ENCODE measurements around the gene DEPDC1. TPM values are rescaled to one million over a fixed set of nuclear protein-coding genes. Genes with fewer than 3 reads are reported as not detected.
"Not testable (repeated sequence)": the region's sequence is repeated elsewhere in the genome, so short reads cannot be mapped to it uniquely, and the experiment has no call there.

The DEPDC1 gene
- total RNA-seq, 1 experiment from 2014 or later = 20.3 TPM

DNA sequence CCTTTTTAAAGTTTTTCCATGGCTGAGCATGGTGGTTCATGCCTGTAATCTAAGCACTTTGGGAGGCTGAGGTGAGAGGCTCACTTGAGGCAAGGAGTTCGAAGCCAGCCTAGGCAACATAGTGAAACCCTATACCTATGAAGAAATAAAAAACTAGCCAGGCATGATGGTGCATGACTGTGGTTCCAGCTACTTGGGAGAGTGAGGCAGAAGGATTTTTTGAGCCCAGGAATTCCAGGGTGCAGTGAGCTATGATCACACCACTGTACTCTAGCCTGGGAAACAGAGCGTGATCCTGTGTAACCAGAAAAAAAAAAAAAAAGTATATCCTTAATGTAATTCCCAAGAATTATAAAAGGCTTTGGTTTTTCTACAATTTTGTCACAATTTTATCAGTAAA is 17.4 kb downstream of the DEPDC1 start:
- H3K27ac Mint-ChIP-seq (ENCODE audit: unreplicated experiment) = no peak overlapping the region
- H3K9me3 Mint-ChIP-seq (ENCODE audit: unreplicated experiment) = no peaks in the 10 kb centered on the region
- DNase-seq = no peak
- no peaks in the 10 kb centered on the region for H3K27me3 ChIP-seq (replicated peaks; ENCODE audit: control insufficient read depth, insufficient read depth, low read length)
- H3K27me3 Mint-ChIP-seq (ENCODE audit: insufficient read depth, unreplicated experiment) = no peaks in the 10 kb centered on the region
- ChIA-PET POLR2A (no interaction called here), CTCF (no interaction called here)
- H3K4me1 Mint-ChIP-seq (ENCODE audit: low read depth, unreplicated experiment) = no peaks in the 10 kb centered on the region
- no peak overlapping the region for H3K4me3 ChIP-seq (ENCODE audit: low read depth, low read length)
- no peaks in the 10 kb centered on the region for H3K36me3 ChIP-seq (ENCODE audit: control insufficient read depth, insufficient read depth, low read length)
- intact Hi-C loops (cut with micrococcal nuclease; ENCODE audit: unreplicated experiment) = no loop called here
- no peak overlapping the region for H3K4me3 Mint-ChIP-seq (ENCODE audit: unreplicated experiment)
- BruUV-seq (replicated peaks) = no TSS peak
- TF ChIP-seq, protein P1, sequence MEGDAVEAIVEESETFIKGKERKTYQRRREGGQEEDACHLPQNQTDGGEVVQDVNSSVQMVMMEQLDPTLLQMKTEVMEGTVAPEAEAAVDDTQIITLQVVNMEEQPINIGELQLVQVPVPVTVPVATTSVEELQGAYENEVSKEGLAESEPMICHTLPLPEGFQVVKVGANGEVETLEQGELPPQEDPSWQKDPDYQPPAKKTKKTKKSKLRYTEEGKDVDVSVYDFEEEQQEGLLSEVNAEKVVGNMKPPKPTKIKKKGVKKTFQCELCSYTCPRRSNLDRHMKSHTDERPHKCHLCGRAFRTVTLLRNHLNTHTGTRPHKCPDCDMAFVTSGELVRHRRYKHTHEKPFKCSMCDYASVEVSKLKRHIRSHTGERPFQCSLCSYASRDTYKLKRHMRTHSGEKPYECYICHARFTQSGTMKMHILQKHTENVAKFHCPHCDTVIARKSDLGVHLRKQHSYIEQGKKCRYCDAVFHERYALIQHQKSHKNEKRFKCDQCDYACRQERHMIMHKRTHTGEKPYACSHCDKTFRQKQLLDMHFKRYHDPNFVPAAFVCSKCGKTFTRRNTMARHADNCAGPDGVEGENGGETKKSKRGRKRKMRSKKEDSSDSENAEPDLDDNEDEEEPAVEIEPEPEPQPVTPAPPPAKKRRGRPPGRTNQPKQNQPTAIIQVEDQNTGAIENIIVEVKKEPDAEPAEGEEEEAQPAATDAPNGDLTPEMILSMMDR (IDR thresholded peaks at IDR 0.05; ENCODE audit: insufficient read depth in 1 of 2, low read depth in 1 of 2, low read length in 1 of 2, severe bottlenecking in 1 of 2, unreplicated experiment in 1 of 2) = no peak
- H3K4me1 ChIP-seq = no peaks in the 10 kb centered on the region
- no peaks in the 10 kb centered on the region for H3K9me3 ChIP-seq
- peaks cover 19% of the 10 kb centered on the region for H3K36me3 Mint-ChIP-seq (ENCODE audit: insufficient read depth, unreplicated experiment)

DNA sequence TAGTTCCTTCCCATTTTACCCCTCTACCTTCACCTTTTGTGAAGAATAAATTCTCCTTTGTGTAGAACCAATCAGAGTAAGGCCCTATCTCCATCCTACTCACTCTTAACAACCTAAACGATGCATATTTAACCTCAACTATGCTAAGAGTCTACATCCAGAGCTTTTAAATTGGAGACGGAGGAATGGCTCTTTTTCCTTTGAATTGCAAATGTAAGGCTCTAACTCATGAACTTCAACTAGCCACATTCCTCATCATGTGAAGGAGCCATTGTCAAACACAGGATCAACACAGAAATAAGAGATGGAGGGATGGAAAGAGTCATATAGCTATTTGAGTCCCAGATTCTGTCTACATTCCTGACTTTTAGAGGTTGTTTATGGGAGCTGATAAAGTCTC is 18.2 kb downstream of the DEPDC1 start:
- TF ChIP-seq, protein P1 (IDR thresholded peaks at IDR 0.05; ENCODE audit: insufficient read depth in 1 of 2, low read depth in 1 of 2, low read length in 1 of 2, severe bottlenecking in 1 of 2, unreplicated experiment in 1 of 2) = no peak
- no TSS peak for BruUV-seq (replicated peaks)
- H3K9me3 Mint-ChIP-seq (ENCODE audit: unreplicated experiment) = no peaks in the 10 kb centered on the region
- H3K27ac Mint-ChIP-seq (ENCODE audit: unreplicated experiment) = no peak overlapping the region
- Histone ChIP-seq H3K4me1 (no peaks in the 10 kb centered on the region), H3K9me3 (no peaks in the 10 kb centered on the region), H3K36me3 (ENCODE audit: control insufficient read depth, insufficient read depth, low read length) (no peaks in the 10 kb centered on the region), H3K27me3 (replicated peaks; ENCODE audit: control insufficient read depth, insufficient read depth, low read length) (no peaks in the 10 kb centered on the region), H3K4me3 (ENCODE audit: low read depth, low read length) (no peak overlapping the region)
- ChIA-PET POLR2A (no interaction called here), CTCF (no interaction called here)
- H3K27me3 Mint-ChIP-seq (ENCODE audit: insufficient read depth, unreplicated experiment) = no peaks in the 10 kb centered on the region
- intact Hi-C loops (cut with micrococcal nuclease; ENCODE audit: unreplicated experiment) = no loop called here
- no peaks in the 10 kb centered on the region for H3K4me1 Mint-ChIP-seq (ENCODE audit: low read depth, unreplicated experiment)
- DNase-seq = no peak
- no peak overlapping the region for H3K4me3 Mint-ChIP-seq (ENCODE audit: unreplicated experiment)
- H3K36me3 Mint-ChIP-seq (ENCODE audit: insufficient read depth, unreplicated experiment) = peaks cover 19% of the 10 kb centered on the region

GRCh38 chr1:68476626-68477025 is 20.3 kb downstream of the DEPDC1 start:
- H3K27me3 ChIP-seq (replicated peaks; ENCODE audit: control insufficient read depth, insufficient read depth, low read length); H3K4me1 ChIP-seq; H3K4me3 ChIP-seq (ENCODE audit: low read depth, low read length); H3K36me3 ChIP-seq (ENCODE audit: control insufficient read depth, insufficient read depth, low read length); intact Hi-C loops (cut with micrococcal nuclease; ENCODE audit: unreplicated experiment); BruUV-seq (replicated peaks); H3K27me3 Mint-ChIP-seq (ENCODE audit: insufficient read depth, unreplicated experiment); POLR2A ChIA-PET; H3K4me3 Mint-ChIP-seq (ENCODE audit: unreplicated experiment); H3K9me3 ChIP-seq; DNase-seq; H3K4me1 Mint-ChIP-seq (ENCODE audit: low read depth, unreplicated experiment); CTCF ChIA-PET; H3K9me3 Mint-ChIP-seq (ENCODE audit: unreplicated experiment); H3K27ac Mint-ChIP-seq (ENCODE audit: unreplicated experiment): not testable (repeated sequence)
- peaks cover 19% of the 10 kb centered on the region for H3K36me3 Mint-ChIP-seq (ENCODE audit: insufficient read depth, unreplicated experiment)

DNA sequence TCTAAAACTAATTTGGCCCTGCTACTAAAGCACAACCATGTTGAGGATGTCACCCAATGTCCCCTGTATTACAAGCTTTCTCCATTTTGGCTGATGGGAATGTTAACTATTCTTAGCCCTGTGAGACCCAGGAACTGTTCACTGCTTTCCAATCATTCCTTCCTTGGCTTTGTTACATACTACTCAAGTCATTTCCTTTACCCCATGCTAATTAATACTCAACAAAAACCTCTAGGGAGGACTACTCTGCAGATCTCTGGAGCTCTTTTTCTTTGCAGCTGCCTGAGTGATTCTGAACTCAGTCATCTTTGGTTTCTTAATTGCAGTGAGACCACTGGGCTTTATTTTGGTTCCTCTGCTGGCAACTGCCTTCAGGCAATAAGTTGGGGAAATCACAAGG is 23.8 kb downstream of the DEPDC1 start:
- Histone ChIP-seq H3K9me3 (no peaks in the 10 kb centered on the region), H3K36me3 (ENCODE audit: control insufficient read depth, insufficient read depth, low read length) (no peaks in the 10 kb centered on the region), H3K4me3 (ENCODE audit: low read depth, low read length) (no peak overlapping the region), H3K27me3 (replicated peaks; ENCODE audit: control insufficient read depth, insufficient read depth, low read length) (no peaks in the 10 kb centered on the region), H3K4me1 (no peaks in the 10 kb centered on the region)
- Mint-ChIP-seq H3K36me3 (ENCODE audit: insufficient read depth, unreplicated experiment) (peaks cover 6% of the 10 kb centered on the region), H3K27ac (ENCODE audit: unreplicated experiment) (no peak overlapping the region), H3K4me1 (ENCODE audit: low read depth, unreplicated experiment) (no peaks in the 10 kb centered on the region), H3K27me3 (ENCODE audit: insufficient read depth, unreplicated experiment) (no peaks in the 10 kb centered on the region), H3K4me3 (ENCODE audit: unreplicated experiment) (no peak overlapping the region), H3K9me3 (ENCODE audit: unreplicated experiment) (no peaks in the 10 kb centered on the region)
- ChIA-PET CTCF (no interaction called here), POLR2A (no interaction called here)
- BruUV-seq (replicated peaks) = no TSS peak
- DNase-seq = no peak
- TF ChIP-seq, protein P1 (IDR thresholded peaks at IDR 0.05; ENCODE audit: insufficient read depth in 1 of 2, low read depth in 1 of 2, low read length in 1 of 2, severe bottlenecking in 1 of 2, unreplicated experiment in 1 of 2) = no peak
- intact Hi-C loops (cut with micrococcal nuclease; ENCODE audit: unreplicated experiment) = loop anchor here (5.0 kb wide), 1 partner anchor 1264 kb away; no protein-coding TSS in a partner anchor
